Stimulated activated CD8-positive, alpha-beta memory T cell treated with anti-CD3 and anti-CD28 coated beads, Interleukin-4, amount 100 ng/mL, for 1 hour (primary cell): ENCODE measurements around the gene STK32C.

ENCODE experiments used
- DNase-seq, 2 donors: peaks; one replicate each; pipeline ENCODE4 v3.0.0-alpha.2; 2020; ENCODE audit warnings: low read depth in 2 of 2, low spot score in 1 of 2

Gene STK32C

DNA sequence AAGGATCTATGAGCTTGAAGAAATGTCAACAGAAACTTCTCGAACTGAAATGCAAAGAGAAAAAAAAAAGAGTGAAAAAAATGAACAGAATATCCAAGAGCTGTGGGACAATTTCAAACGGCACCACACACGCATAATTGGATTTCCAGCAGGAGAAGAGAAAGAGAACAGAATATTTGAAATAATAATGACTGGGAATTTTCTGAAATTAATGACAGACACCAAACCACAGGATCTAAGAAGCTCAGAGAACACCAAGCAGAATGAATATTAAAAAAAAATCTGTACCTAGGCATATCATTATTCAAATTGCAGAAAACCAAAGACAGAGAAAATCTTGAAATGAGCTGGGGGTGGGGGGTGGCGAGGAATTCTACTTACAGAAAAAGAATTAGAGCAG lies 93.8 kb downstream of the STK32C start:
- no peak for DNase-seq

- no peak for DNase-seq
These were observed 94.9 kb downstream of the STK32C start for GRCh38 chr10:132212816-132213215.

- DNase-seq, result no peak
These were observed 96.5 kb downstream of the STK32C start for GRCh38 chr10:132211246-132211645.

GRCh38 chr10:132210766-132211165 lies 97.0 kb downstream of the STK32C start:
- no peak for DNase-seq

GRCh38 chr10:132209978-132210530 lies 97.7 kb downstream of the STK32C start:
- DNase-seq, result no peak

GRCh38 chr10:132209130-132209529 lies 98.6 kb downstream of the STK32C start:
- no peak for DNase-seq

- no peak for DNase-seq
These were observed 99.2 kb downstream of the STK32C start for GRCh38 chr10:132208462-132209050.

DNA sequence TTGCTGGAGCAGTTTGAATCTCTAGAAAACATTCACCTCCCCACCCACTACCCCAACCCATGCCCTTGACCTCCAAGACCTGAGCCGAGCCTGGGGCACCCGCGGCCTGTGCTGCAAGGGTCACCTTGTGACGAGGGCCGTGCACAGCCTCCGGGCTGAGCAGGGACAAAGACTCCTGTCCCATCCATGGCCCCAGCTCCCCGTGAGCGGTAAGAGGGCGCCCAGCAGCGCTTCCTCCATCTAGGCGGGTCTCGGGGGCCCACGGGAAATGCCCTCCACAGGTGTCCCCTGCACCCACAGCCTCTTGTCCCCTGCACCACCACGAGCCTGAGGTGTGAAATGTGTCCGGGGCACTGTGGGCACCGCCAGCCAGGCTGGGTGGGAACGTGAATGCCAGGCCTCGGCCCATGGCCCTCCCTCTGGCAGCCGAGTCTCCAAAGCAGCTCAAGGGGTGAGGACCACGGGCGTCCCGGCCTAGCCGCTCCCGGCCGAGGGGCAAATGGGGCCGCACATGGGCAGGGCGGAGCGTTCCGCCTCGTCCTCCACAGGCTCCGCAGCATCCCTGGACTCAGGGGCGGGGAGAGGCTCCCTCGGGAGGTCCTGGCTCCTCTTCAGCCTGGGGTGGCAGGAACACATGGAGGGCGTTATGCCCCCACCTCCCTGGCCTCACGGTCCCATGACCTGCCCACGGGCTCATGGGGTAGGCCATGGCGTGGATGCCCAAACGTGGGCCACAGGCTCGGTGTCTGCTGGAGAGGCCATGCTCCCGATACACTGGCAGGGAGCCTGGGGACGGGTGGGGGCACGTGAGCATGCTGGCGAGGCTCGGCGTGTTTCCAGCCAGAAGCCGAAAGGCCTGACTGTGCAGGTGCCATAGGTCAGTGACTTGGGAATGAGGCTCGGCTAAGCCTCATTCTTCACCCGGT lies 100.0 kb downstream of the STK32C start:
- no peak for DNase-seq

DNA sequence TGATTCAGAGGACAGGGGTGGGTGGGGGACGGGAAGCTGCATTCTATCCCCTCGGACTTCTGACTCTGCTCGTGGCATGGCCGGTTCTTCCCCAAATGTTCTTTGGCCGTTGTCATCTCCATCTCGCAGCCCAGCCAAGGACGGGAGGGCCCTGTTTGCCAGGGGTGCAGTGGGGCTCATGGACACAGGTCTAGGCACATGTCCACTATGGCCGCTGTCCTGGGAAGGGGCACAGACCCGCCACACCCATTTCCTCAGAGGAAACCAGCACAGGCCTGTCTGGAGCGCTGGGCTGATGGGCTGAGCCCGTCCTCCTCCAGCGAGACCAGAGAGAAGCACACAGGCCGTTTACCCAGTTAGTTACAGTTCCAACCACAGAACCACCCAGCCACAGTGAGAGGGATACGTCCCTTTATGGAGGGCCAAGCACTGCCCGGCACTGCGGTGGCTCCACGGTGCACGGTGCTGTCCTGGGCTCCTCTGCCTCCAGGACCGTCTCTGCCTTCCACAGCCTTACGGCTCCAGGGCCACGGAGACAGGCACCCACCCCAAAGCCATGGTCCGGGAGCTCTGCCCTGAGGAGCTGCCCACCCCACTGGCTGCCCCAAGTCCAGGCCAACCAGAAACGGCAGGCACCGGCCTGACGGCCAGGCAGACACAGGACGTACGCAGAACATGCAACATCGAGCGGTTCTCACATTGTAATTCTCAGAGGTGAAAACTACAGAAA lies 100.8 kb downstream of the STK32C start:
- DNase-seq, result no peak

GRCh38 chr10:132206377-132206745 lies 101.4 kb downstream of the STK32C start:
- no peak for DNase-seq

DNA sequence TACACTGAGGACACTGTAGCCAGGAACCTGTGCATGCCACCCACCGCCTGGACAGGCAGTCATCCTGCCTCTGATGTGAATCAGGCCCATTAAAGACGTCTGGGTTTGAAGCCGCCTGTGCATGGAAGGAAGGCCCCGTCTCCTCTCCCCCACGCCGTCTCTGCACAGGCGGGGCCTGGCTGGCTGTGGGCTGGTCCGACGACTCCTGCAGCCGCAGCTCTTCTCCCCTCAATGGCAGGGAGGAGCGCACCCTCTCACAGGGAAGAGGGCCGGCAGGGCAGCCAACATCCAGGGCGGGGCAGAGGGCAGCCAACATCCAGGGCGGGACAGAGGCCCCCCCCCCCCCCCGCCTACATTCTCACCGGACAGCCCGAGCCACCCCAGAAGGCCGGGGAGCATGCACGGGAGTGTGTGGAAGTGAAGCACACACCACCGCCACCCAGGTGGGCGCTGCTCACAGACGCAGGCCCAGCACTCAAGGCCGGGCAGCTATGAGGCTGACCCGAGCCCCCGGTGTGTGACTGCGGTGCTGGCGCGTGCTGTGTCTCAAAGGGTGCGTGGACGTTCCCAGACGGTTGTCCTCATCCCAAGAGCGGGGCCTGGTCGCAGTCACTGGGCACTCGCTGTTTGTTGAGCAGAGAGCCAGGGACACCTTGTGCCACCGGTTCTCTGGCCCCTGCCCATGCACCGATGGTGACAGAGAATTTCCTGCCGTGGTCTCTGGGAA lies 101.9 kb downstream of the STK32C start:
- no peak for DNase-seq

DNA sequence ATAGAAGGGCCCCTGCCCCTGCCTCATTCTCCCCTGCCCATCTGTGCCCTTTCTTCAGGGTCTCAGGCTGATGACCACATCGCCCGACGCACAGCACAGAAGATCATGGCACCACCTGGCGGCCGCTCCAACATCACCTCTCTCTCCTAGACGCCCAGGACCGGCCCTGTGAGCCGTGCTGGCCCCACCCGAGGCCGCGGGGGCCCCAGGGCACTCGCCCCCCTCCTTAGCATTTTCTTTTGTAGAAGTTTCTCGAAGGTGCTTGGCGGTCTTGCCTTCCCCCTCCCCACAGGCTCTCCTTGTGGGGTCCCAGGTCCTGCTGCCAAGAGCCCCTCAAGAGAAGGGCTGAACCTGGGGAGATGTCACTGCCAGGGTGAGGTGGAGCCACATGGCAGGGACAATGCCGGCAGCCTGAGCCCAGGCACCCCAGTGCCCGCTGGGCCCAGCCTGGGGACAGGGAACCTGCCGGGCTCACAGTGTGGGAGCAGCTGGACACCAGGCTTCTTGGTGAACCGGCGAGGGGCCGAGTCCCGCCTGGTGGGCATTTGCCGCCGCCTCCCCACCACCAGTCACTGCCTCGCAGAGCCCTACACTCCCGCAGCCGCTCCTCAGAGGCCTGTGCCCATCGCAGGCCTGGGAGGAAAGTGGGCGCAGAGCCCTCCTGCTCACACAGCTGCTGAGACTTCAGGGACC lies 102.8 kb downstream of the STK32C start:
- no peak for DNase-seq

- DNase-seq, result no peak
These were observed 103.5 kb downstream of the STK32C start for GRCh38 chr10:132204078-132204780.

GRCh38 chr10:132203256-132204077 lies 104.3 kb downstream of the STK32C start:
- no peak for DNase-seq

- no peak for DNase-seq
These were observed 105.4 kb downstream of the STK32C start for GRCh38 chr10:132202070-132202970.

DNA sequence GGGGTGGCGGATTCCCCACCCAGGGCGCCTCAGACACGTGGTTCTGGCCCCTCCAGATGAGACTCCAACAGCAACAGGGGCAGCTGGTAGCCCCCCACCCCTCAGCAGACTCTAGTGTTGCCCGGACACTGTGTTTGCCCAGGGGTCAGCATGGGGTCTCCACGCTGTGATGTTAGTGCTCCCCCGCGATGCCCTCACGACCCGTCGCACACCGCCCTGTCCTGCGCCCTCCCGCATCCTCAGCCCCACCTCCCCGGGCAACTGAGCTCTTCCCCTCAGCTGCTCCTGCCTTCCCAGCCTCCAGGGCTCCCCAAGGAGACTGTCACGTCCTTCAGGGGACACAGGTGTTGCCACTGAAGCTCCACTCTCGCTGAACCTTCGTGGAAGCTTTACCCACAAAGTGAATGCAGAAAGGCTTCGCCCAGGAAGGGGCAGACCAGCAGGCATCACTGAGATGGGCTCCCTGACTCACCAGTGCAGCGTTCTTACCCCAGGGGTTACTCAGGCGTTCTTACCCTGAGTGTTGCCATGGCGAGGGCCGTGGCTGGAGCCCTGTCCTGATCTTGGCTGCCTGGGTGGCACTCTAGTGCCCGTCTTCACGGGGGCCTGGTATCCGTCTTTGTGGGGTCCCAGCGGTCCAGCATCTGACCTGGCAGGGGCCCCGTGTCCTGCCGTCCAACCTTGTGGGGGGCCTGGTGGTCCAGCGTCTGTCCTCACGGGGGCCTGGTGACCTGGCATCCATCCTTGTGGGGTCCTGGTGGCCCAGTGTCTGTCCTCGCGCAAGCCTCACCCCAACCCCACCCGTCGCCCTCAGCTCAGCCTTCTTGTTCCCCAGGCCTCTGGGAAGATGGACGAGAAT lies 106.4 kb downstream of the STK32C start:
- no peak for DNase-seq
